PFSK-1 (cell line): ENCODE measurements around the gene EEPD1.

ENCODE experiments used
- SIN3A ChIP-seq: IDR thresholded peaks from 2 replicates; pipeline ENCODE4 v1.6.1; 2012; ENCODE audit warnings: mild to moderate bottlenecking, low read length, moderate library complexity, borderline replicate concordance; ENCODE audit not compliant: insufficient read depth
- TF ChIP-seq, protein P1 (sequence below), 2 experiments: IDR thresholded peaks; 2 replicates each; pipeline versions ENCODE4 v1.6.1 to v1.8.0; 2011 to 2012; ENCODE audit warnings: low read depth in 2 of 2, low read length in 2 of 2, control low read depth in 1 of 2, inconsistent platforms in 1 of 2, mild to moderate bottlenecking in 1 of 2, moderate library complexity in 1 of 2; ENCODE audit not compliant: insufficient read depth in 1 of 2

DNA sequence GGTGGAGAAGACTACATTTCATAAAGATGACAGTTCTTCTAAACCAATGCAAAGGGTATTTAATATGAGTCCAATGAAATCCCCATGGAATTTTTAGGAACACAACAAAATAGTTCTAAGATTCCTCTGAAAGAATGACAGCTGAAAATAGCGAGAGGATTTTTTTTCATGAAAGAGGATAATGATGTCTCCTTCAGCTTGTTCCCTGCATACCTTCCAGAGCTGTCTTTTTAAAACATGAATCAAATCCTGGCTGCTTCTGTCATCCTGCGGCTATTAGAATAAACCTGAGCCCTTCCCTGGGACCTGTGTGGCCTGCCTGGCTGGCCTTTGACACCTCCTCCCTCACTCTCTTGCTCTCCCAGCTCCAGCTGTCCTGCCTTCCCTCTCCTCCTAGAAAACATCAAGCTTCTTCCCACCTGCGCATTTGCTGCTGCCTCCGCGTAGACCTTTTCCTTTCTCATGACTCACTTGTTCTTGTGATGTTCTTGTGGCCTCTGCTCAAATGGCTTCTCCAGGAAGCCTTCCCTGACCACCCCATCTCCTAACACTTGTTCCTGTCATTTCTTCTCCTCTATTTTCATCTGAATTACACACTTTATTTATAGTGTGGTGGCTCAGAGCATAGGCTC, 57.4 kb downstream of the EEPD1 start:
- TF ChIP-seq, protein P1, sequence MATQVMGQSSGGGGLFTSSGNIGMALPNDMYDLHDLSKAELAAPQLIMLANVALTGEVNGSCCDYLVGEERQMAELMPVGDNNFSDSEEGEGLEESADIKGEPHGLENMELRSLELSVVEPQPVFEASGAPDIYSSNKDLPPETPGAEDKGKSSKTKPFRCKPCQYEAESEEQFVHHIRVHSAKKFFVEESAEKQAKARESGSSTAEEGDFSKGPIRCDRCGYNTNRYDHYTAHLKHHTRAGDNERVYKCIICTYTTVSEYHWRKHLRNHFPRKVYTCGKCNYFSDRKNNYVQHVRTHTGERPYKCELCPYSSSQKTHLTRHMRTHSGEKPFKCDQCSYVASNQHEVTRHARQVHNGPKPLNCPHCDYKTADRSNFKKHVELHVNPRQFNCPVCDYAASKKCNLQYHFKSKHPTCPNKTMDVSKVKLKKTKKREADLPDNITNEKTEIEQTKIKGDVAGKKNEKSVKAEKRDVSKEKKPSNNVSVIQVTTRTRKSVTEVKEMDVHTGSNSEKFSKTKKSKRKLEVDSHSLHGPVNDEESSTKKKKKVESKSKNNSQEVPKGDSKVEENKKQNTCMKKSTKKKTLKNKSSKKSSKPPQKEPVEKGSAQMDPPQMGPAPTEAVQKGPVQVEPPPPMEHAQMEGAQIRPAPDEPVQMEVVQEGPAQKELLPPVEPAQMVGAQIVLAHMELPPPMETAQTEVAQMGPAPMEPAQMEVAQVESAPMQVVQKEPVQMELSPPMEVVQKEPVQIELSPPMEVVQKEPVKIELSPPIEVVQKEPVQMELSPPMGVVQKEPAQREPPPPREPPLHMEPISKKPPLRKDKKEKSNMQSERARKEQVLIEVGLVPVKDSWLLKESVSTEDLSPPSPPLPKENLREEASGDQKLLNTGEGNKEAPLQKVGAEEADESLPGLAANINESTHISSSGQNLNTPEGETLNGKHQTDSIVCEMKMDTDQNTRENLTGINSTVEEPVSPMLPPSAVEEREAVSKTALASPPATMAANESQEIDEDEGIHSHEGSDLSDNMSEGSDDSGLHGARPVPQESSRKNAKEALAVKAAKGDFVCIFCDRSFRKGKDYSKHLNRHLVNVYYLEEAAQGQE (IDR thresholded peaks at IDR 0.05; ENCODE audit: insufficient read depth in 1 of 2, low read depth in 2 of 2, low read length in 2 of 2), result no peak
- TF ChIP-seq SIN3A, result no peak
